Adrenal gland (tissue), 12 donors: ENCODE data around the gene PIM3. TPM values are rescaled to one million over a fixed set of nuclear protein-coding genes. Genes with fewer than 3 reads are reported as not detected.

Experiments used
- DNase-seq, 7 donors: peaks; one replicate each; pipeline ENCODE4 v3.0.0-alpha.2; 2019 to 2020
- H3K27ac ChIP-seq, 5 donors: fragments of 200-600 bp; sonication (generic) in 4 of 5; 1 replicate in 3 of 5; 2 replicates in 2 of 5; pipeline versions ENCODE4 v1.5.1 to v1.8.0; 2016 to 2020; ENCODE audit warnings: mild to moderate bottlenecking in 1 of 5
- H3K27me3 ChIP-seq: fragments of 200-600 bp; 2 replicates; pipeline ENCODE4 v1.8.0; 2021
- H3K36me3 ChIP-seq, 2 donors: fragments of 200-600 bp; replicated peaks in 1 of 2; 1 replicate in 1 of 2; 2 replicates in 1 of 2; pipeline versions ENCODE4 v1.5.1 to v1.8.0; 2018 to 2022
- H3K4me1 ChIP-seq, 2 donors: fragments of 200-600 bp; replicated peaks in 1 of 2; 1 replicate in 1 of 2; 2 replicates in 1 of 2; pipeline versions ENCODE4 v1.5.1 to v1.8.0; 2018 to 2021
- H3K4me3 ChIP-seq, 4 donors: fragments of 200-600 bp; sonication (generic) in 3 of 4; one replicate each; pipeline ENCODE4 v1.5.1; 2016 to 2018
- H3K9me3 ChIP-seq, 3 donors: fragments of 200-600 bp; sonication (generic) in 1 of 3; replicated peaks in 1 of 3; 1 replicate in 2 of 3; 2 replicates in 1 of 3; pipeline versions ENCODE4 v1.5.1 to v1.8.0; 2016 to 2021
- POLR2A ChIP-seq, 2 donors: fragments of 450-650 bp; IDR thresholded peaks; one replicate each; pipeline ENCODE4 v1.6.1; 2017; ENCODE audit warnings: antibody characterized with exemption in 2 of 2, mild to moderate bottlenecking in 2 of 2, moderate library complexity in 1 of 2
- WGBS, 4 donors: extraction: QIAGEN DNeasy Blood & Tissue Kit in 2 of 4; methylation state at CpG; one replicate each; pipeline versions ENCODE4 v1.1.5 to v1.1.7; 2013 to 2017; 5-methylcytosine and 5-hydroxymethylcytosine counted together
- intact Hi-C, 2 donors: fragments of 100-400 bp; cut with DNase I; formaldehyde crosslinking; loops; one replicate each; pipeline versions ENCODE4 v1.14.1 to v1.15.0; 2022 to 2023
- polyA plus RNA-seq, 3 donors: library from polyadenylated mRNA; stranded (reverse); fragments of 200-250 nt in 2 of 3; fragments of 350-450 nt in 1 of 3; fragmentation: Illumina TruSeq in 1 of 3; extraction: RNeasy Lipid Tissue Mini Kit (QIAGEN cat#74804) in 1 of 3; gene quantifications; one replicate each; pipeline ENCODE4 v1.2.3, GENCODE V29; 2013 to 2014
- total RNA-seq, 9 donors: library from RNA; depleted of rRNA in 4 of 9; stranded (reverse); fragments of >200 nt in 4 of 9; fragments of 120-200 nt in 1 of 9; fragmentation: NEBNext Ultra II Directional in 1 of 9; extraction: Animal tissue kit (Norgen Biotek cat#: 25700) in 1 of 9; gene quantifications; one replicate each; pipeline versions ENCODE4 v1.1.0 to v1.2.4, GENCODE V29; 2013 to 2023
- TF ChIP-seq, protein P1 (sequence below), 6 experiments: fragments of 450-650 bp in 4 of 6; fragments of 200-600 bp in 2 of 6; sonication (generic) in 1 of 6; IDR thresholded peaks; 1 replicate in 5 of 6; 2 replicates in 1 of 6; pipeline versions ENCODE4 v1.5.1 to v1.8.0; 2016 to 2021; ENCODE audit warnings: antibody characterized with exemption in 6 of 6, mild to moderate bottlenecking in 2 of 6, moderate library complexity in 1 of 6
- donor health status: healthy with polysubstance abuse.
- donor health status: Bipolar disorder and iron deficiency.
- donor health status: DM: yes; HTN: yes; CAD: no.
- donor health status: DM: no; HTN: no; CAD: no.
- donor health status: DM: no; HTN: no; CAD: no.
- donor health status: DM: yes; HTN: yes; CAD: no.

The PIM3 gene
- total and polyA plus RNA-seq, 12 donors = 7.2 to 99.2 (median 51.7) TPM

DNA sequence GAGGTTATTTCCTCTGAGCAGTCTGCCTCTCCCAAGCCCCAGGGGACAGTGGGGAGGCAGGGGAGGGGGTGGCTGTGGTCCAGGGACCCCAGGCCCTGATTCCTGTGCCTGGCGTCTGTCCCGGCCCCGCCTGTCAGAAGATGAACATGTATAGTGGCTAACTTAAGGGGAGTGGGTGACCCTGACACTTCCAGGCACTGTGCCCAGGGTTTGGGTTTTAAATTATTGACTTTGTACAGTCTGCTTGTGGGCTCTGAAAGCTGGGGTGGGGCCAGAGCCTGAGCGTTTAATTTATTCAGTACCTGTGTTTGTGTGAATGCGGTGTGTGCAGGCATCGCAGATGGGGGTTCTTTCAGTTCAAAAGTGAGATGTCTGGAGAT lies 3.1 kb downstream of the PIM3 start:
- TF ChIP-seq POLR2A (IDR thresholded peaks at IDR 0.05) = no peak
- intact Hi-C loops = no loop called here

DNA sequence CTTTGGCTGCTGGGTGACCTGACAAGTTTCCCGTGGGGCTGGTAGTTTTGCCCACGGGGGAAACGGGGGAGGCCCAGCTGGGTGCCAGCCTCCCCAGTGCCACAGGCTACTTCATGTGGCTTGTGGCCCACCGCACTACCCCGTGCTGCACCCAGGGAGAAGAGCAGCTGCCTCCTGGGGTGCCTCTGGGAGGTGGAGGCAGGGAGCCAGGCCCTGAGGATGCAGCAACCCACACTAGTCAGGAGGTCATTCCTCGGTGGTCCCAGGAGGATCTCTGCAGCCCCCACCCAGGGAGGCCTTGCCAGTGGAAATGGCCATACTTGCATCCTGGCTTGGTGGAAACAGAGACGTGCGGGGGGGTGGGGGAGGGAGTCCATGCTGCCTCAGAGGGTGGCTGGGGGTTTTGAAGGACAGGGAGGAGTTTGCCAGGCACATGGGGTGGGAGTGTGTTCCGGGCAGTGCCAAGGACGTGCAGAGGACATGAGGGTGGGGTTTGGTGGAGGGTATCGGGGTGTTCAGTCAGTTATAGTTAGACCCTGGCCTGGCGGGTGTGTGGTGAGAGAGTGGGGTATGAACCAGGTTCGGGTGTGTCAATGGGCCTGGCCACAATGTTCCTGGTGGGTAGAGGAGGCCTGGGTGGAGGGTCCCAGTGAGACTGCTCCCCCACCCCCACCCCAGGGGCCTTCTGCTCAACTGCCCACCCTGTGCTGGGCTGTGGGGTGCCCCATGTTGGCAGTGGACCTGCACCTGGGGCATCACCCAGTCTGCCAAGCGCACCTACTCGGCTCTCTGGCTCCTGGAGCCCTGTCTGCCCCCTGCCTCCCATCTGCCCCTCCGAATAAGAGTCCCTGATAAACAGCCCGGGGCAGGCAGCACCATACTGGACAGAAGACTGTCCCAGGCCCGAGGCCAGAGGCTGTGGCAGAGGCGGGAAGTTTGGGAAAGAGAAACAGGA lies 3.8 kb downstream of the PIM3 start:
- Histone ChIP-seq H3K27ac (peak overlapping the region; percentile 44 to 96 (median 94)), H3K27me3 (no peaks in the 10 kb centered on the region), H3K4me3 (peak overlapping the region in 1 of 4 donors; percentile 99), H3K4me1 (peaks cover 56 to 75% of the 10 kb centered on the region in 2 donors), H3K36me3 (peaks cover 0 to 18% of the 10 kb centered on the region in 2 donors), H3K9me3 (no peaks in the 10 kb centered on the region)
- intact Hi-C loops = no loop called here
- 61 to 69% (median 66%) methylated on average over 14 to 19 of the region's 19 CpGs for whole genome bisulfite sequencing, 4 donors
- TF ChIP-seq POLR2A (IDR thresholded peaks at IDR 0.05) = no peak
- TF ChIP-seq, protein P1, sequence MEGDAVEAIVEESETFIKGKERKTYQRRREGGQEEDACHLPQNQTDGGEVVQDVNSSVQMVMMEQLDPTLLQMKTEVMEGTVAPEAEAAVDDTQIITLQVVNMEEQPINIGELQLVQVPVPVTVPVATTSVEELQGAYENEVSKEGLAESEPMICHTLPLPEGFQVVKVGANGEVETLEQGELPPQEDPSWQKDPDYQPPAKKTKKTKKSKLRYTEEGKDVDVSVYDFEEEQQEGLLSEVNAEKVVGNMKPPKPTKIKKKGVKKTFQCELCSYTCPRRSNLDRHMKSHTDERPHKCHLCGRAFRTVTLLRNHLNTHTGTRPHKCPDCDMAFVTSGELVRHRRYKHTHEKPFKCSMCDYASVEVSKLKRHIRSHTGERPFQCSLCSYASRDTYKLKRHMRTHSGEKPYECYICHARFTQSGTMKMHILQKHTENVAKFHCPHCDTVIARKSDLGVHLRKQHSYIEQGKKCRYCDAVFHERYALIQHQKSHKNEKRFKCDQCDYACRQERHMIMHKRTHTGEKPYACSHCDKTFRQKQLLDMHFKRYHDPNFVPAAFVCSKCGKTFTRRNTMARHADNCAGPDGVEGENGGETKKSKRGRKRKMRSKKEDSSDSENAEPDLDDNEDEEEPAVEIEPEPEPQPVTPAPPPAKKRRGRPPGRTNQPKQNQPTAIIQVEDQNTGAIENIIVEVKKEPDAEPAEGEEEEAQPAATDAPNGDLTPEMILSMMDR (IDR thresholded peaks at IDR 0.05) = no peak
- peak; percentile 3 to 59 (median 37) for DNase-seq

More for the DNA sequence above, 3.1 kb downstream of the PIM3 start:
- Histone ChIP-seq H3K9me3 (no peaks in the 10 kb centered on the region), H3K4me1 (peaks cover 56 to 70% of the 10 kb centered on the region in 2 donors), H3K4me3 (peak overlapping the region in 2 of 4 donors; percentile 70 to 99), H3K36me3 (peaks cover 0 to 18% of the 10 kb centered on the region in 2 donors), H3K27ac (peak overlapping the region; percentile 73 to 100 (median 94)), H3K27me3 (no peaks in the 10 kb centered on the region)
- 48 to 67% (median 51%) methylated on average over 3 to 6 of the region's 6 CpGs for WGBS, 4 donors
- peak; percentile 39 to 75 (median 48) for DNase-seq

DNA sequence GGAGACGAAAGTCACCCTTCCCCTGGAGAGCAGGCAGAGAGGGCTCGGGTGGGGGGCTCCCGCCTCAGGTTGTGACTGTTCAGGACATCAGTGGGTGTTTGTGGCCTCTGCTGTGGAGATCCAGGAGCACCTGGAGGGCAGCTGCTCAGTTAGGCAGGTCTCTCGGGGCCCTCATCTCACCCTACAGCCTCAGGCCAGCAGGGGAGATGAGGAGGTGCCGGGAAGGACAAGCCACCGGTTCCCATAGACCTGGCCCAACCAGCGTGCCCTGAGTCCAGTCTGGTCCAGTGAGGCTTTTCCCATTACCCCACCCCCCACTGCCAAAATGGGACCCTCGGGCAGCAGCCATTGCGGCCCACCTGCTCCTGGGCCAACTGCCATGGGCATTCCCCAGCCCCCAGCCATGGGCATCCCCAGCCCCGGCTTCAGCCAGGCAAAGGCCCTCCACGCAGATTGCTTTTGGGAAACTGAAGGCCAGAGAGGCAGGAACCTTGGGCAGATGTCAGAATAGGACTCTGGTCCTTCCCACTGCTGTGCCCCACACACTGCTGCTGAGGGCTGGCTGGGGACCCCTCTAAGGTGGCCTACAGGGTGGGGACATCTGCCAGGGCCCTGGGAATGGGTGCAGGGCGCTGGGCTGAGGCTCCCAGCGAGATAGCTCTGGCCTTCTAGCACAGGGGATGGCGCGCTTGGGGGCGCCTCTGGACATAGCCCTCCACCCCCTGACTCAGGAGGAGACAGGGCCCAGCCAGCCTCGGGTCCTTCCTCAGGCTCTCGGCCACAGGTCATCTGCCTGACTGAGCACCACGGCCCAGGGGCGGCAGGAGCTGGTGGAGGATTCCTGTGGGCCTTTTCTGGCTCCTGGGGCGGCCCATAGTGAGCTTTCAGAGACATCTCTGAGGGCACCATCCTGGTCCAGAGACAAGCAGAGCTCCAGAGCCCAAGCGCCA lies 4.8 kb downstream of the PIM3 start:
- WGBS, 4 donors = 80 to 88% (median 85%) methylated on average over 6 to 22 of the region's 22 CpGs
- H3K4me3 ChIP-seq = no peak overlapping the region
- H3K36me3 ChIP-seq = peaks cover 0 to 18% of the 10 kb centered on the region in 2 donors
- peak overlapping the region; percentile 94 to 98 (median 96) for H3K27ac ChIP-seq
- peaks cover 55 to 73% of the 10 kb centered on the region in 2 donors for H3K4me1 ChIP-seq
- H3K27me3 ChIP-seq = no peaks in the 10 kb centered on the region
- TF ChIP-seq, protein P1 (IDR thresholded peaks at IDR 0.05) = no peak
- no peak for TF ChIP-seq POLR2A (IDR thresholded peaks at IDR 0.05)
- peak in 6 of 7 donors; percentile 22 to 56 (median 35) for DNase-seq
- H3K9me3 ChIP-seq = no peaks in the 10 kb centered on the region
- intact Hi-C loops = no loop called here

DNA sequence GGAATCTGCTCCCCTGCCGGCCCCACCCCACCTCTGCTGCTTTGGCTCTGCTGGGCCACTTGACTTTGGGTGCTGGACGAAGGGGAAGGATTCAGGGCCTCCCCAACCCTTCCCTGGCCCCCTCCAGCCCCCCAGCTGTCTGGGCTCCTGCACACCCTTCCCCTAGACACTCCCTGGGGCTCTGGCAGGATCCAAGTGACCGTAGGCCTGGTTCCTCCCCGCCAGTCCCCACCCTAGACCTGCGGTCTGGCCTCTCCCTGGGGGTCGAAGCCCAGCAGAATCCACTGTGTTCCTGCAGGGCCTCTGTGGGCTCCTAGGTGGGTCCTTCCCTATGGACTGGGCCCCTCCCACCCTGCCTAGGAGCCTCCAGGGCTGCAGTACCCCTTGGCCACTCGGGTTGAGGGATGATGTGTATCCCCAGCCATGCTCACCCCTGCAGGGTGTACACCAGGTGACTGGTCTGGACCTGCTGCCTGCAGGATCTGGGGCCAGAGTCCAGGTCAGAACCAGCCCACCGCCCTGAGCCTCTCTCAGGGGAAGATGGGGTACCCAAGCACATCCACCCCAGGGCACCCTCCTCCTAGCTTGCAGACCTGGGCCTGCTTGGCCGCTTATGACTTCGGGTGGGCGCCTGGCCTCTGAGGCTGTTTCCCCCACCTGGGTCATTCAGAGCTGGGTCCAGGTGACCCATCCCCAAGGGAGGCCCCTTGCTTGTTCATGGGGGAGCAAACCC lies 5.6 kb downstream of the PIM3 start:
- 83 to 94% (median 90%) methylated on average over 5 to 11 of the region's 11 CpGs for WGBS, 4 donors
- Histone ChIP-seq H3K27ac (peak overlapping the region; percentile 94 to 98 (median 96)), H3K9me3 (no peaks in the 10 kb centered on the region), H3K36me3 (peaks cover 0 to 18% of the 10 kb centered on the region in 2 donors), H3K4me1 (peaks cover 61 to 76% of the 10 kb centered on the region in 2 donors), H3K4me3 (no peak overlapping the region), H3K27me3 (no peaks in the 10 kb centered on the region)
- intact Hi-C loops = no loop called here
- TF ChIP-seq, protein P1 (IDR thresholded peaks at IDR 0.05) = no peak
- no peak for TF ChIP-seq POLR2A (IDR thresholded peaks at IDR 0.05)
- DNase-seq = peak in 3 of 7 donors; percentile 23 to 29 (median 24)
